Stimulated activated CD8-positive, alpha-beta memory T cell treated with anti-CD3 and anti-CD28 coated beads, Interleukin-12 subunit alpha, Interleukin-12 subunit beta, amount 100 ng/mL, for 24 hours (primary cell): ENCODE data around the gene NBEA.

Experiments
- DNase-seq: peaks from one replicate; pipeline ENCODE4 v3.0.0-alpha.2; 2020; ENCODE audit errors: extremely low read depth

Gene NBEA

DNA sequence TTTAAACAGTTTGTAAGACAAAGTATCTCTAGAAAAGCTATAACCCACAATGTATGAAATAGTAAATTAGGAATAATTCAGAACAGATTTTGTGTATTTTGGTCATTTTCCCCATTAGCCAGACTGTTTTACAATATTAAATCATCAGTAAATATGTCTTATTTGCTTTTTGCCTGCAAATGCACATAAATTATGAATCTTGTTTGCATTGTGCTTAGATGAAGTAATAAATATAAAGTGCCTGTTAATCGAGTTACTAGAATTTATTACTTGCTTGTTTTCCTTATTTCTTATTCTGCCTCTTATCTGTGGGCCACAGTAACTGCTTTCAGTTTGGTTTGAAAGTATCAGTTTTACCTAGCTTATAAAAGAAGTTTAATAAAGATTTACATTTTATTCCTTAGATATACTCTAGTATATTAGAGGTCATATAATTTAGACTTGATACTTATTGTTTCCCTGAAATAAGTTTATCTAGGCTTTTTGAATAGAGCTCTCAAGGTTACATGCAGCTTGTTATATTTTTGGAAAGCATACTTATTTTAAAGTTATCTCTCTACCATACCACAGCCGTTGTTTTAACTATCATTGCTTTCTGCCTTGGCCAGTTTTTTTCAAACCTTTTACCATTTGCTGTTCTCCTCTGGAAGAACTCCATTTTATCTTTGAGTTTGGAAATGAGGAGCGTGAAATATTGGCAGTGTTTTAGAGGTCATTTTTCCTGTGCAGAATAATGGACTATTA, 238.0 kb downstream of the NBEA start:
- no peak for DNase-seq

DNA sequence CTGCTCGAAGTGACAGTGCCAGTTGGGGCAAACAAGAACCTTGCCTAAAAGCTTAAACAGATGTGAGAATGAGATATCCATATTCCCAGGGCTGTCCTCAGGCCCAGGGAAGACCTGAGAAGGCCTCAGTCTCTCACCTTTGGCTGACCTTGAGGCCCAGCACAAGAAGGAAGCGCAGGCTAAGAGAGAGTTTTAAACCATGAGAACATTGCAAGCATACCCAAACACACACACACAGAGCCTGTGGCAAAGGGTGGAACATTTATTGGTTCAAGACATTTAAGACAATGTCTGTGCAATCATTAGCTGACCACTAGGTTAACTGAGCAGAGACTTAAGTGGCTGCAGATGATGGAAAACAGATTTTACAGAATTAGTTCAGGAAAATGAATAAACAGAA, 248.2 kb downstream of the NBEA start:
- DNase-seq: no peak

GRCh38 chr13:35191883-35192282, 249.8 kb downstream of the NBEA start:
- DNase-seq: no peak

DNA sequence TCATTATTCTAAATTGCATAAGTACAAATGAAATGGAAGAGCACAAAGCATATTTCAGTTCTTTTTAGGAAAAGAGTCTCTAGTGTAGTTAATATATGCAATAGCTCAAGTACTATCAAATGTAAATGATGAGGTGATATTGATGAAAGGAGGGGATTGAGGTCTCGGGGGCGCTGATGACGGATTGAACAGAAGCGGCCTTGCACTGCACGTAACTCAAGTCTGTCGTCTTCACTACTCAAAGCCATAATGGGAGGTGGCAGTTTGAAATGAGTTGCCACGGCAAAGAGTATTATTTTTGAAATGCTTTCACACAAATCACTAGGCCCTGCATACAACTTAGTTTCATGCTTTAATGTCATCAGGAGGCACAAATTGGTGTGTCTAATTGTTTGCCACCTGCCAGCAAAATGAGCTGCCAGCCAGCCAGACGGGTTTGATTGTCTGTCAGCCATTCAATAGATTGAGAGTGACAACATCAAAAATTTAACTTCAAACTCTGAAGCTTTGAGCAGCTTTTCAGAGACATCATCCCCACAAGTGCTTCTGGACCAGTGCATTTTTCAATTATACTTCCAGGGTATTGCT, 256.6 kb downstream of the NBEA start:
- no peak for DNase-seq

DNA sequence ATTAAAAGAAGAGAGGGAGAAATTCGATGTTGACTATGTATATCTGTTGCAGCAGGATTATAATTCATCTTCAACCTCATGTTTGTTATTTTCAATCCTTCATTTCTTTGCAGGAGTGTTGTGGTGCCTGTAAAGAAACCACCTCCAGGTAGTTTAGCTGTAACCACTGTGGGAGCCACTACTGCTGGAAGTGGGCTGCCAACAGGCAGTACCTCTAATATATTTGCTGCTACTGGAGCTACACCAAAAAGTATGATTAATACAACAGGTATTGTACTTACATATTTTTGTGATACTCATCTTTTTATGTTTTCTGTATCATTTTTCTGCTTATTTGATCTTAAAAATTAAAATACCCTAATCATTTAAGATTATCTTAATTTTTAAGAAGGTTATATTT, 266.5 kb downstream of the NBEA start:
- no peak for DNase-seq

GRCh38 chr13:35210261-35210660, 268.2 kb downstream of the NBEA start:
- no peak for DNase-seq

DNA sequence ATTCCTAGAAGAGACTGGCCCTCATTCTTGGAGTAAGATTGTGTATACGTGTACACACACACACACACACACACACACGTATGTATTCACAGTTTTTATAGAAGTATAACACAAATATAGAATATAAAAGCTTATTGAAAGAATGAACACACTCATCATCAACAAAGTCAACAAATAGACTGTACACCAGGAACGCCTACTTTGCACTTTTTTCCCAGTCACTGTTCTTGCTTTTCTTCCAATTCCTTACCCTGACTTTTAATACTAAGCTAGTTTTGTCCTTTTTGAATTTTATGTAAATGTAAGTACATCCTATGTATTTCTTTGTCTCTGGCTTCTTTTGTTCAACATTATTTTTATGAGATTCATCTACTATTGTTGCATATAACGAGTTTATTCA, 269.9 kb downstream of the NBEA start:
- DNase-seq: no peak

DNA sequence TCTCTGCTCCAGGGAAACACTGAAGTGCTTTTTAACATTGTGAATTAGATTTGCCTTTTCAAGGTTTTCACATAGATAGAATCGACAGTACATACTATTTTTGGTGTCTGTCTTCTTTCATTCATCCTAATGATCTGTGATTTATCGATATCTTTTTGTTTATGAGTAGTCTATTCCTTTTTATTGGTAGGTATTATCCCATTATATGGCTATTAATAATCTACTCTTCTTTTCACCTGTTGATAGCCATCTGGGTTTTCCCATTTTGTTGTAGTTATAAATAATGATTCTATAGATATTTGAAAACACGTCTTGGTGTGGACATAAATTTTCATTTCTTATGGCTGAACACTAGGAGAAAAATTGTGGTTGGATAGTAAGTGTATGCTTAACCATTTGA, 271.8 kb downstream of the NBEA start:
- no peak for DNase-seq

DNA sequence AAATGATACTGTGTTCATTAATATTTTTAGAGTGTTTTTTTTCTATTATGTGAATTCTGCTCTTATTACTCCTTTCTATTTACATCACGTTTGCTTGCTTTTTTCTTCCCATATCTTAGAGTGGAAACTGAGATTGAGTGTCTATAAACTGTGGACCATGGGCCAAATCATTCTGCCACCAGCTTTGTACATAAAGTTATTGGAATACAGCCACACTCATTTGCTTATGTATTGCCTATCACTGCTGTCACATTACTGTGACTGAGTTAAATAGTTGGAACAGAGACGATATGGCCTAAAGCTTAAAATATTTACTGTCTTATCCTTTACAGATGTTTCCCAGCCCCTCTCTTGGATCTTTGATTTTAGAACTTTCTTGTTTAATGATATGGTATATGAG, 274.1 kb downstream of the NBEA start:
- DNase-seq: no peak

DNA sequence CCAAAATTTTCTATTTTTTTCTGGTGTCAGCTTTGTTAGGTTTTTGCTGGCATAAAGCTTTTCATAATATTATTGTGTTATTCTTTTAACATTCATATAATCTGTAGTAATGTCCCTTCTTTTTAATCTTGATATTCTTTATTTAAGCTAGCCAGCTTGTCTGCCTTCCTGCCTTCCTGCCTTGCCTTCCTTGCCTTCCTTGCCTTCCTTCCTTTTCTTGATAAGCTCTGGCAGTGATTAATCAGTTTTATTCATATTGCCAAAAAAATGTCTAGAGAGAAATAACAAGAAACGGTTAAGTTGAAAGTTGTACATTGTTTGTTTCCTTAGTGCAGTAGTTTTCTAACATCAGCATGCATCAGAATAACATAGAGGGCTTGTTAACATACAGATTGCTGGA, 277.0 kb downstream of the NBEA start:
- DNase-seq: no peak

- DNase-seq: no peak
Measured at GRCh38 chr13:35225159-35225558, 283.1 kb downstream of the NBEA start.

DNA sequence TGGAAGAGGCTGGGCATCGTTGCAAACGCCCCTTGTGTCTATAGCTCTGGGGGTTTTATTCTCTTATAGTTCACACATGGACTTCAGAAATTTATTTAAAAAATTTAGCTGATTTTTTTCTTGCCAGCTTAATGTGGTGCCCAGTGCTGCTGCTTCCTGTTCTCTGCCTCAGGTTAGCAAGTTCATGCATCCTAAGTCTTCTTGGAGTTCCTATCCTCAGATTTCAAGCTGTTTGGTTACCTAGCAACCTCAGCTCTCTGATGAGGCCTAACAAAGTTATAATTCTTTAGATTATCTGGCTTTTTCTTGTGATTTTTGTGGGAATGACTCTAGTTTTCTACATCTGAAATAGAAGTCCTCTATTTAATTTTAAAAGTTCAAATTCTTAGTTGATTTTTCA, 283.5 kb downstream of the NBEA start:
- DNase-seq: no peak

DNA sequence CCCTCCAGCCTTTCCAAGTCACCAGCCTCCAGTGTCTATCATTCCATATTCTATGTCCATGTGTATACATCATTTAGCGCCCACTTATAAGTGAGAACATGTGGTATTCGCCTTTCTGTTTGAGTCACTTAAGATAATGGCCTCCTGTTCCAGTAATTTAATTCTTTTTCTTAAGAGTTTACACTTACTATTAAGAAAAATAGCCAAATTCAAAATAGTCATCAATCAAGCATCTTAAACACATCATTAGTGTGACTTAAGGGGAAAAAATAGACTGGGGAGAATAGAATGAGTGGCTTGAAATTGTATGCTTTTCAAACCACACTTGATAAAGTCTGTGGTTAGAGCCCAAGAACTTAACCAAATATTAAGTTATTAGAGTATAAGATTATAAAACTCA, 286.5 kb downstream of the NBEA start:
- DNase-seq: no peak

DNA sequence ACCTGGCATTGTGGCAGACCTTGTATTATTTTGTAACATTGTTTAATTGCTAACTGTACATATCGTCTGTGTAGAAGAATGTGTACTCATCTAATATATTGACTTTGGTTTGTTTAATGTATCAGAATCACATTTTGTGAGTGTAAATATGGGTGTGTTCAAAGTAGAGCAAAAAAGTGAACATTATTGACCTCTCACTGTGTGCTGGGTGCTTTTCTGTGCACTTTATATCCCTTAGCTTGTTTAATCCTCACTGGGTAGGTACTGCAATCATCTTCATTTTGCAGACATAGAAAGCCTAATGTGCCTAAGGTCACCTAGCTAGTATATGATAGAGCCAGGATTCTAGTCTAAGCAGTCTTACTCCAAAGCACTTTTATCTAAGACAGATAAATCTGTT, 289.4 kb downstream of the NBEA start:
- no peak for DNase-seq

DNA sequence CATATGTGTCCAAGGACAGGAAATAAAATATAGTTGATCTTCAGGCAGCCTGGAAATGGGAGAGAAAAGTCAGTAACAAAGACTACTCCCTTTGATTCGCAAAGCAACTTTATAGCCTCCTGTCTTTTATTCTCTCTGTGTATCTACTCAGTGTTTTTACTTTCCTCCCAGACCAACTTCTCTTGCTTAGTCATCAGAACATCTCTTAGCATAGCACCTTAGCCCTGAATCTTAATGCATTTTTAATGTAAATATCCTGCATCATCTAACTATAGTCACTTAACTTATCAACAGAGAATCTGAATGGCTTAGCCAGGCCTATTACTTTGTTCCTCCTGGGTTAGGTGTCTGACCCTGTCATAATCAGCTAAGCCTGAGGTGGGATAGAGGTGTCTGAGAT, 296.2 kb downstream of the NBEA start:
- no peak for DNase-seq

DNA sequence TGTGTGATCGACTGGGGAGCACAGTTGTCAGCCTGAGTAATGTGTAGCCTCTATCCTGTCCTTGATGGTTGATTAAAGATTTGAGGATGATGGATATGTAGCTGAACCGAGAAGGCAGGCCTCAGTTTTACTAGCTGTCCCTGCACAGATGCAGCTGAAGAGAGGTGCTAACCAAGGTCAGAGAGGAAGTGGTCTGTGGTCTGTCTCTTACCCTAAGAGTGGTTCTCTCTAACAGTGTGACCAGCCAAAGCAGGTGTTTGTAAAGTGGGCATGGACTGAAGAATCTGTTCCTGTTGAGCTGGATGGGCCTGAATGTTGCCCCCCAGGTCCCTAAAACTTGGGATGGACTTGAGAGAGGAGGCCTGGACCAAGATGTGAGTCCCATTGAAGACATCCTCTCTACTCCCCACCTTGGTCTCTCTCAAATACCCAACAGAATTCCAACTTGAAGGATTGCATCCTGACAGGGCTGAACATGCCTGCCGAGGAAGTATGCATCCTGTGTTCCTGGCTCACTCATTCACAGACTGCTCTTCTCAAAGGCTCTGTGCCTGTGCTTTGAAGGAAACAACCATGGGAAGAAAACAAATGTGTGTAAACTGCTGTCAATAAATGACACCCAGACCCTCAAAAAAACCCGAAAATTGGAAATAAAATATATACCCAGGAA, 310.6 kb downstream of the NBEA start:
- DNase-seq: no peak

DNA sequence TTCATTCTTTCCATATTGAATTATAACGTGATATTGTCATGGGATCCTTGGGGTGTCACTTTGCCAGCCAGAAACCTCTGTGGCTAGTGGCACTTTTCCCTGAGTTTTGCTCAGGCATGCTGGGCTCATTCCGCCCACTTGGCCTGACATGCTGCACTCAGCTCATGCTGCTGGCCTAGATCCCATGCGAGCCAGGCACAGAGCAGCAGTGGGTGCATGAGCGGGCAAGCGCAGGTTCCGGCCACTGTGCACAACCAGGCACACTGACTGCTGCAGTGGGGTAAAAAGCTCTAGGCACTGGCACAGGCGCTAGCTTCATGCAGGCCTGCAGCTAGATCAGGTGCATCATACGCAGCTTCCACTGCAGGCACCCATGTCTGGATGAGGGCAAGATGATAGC, 313.2 kb downstream of the NBEA start:
- no peak for DNase-seq

DNA sequence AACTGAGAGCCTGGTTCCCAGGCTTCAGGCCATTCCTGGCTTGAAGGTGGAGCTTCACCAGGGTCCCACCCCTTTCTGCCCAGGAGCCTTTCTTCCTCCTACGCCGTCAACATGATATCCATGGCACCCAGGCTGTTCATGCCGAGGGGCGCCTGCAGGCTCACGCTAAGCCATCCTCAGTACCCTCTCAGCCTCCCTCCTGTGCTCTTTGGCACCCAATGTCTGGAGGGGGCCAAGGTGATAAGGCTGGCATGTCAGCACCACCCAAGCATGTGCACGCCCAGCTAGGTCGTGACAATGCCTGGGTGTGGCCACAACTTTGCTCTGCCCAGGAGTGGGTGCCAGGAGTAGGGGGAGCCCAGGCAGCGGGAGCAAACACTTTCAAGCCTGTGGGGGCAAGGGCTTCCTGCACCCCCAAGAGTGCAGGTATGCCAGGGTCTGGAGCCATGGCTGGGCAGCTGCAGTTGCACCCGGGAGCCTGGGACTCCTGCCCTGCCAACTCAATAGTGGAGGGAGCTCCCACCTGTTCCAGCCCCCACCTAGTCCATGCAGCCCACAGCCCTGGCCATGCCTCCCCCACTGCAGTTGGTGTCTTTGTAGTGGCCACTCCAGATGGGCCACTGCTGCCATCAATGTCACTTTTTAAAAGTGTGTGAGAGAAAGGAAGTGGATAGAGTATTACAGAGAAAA, 314.5 kb downstream of the NBEA start:
- no peak for DNase-seq

GRCh38 chr13:35260316-35260715, 318.2 kb downstream of the NBEA start:
- DNase-seq: no peak

DNA sequence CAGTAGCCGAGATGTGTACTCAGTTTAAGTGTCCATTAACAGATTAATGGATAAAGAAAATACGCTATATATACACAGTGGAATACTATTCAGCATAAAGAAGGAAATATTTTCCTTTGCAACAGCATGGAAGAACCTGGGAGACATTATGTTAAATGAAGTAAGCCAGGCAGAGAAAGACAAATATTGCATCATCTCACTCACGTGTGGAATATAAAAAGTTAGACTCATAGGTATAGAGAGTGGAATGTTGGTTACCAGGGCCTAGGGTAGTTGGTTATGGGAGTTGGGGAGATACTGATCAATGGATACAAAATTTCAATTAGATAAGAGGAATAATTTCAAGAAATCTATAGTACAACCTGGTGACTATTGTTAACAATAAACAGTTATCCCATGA, 324.3 kb downstream of the NBEA start:
- DNase-seq: no peak

DNA sequence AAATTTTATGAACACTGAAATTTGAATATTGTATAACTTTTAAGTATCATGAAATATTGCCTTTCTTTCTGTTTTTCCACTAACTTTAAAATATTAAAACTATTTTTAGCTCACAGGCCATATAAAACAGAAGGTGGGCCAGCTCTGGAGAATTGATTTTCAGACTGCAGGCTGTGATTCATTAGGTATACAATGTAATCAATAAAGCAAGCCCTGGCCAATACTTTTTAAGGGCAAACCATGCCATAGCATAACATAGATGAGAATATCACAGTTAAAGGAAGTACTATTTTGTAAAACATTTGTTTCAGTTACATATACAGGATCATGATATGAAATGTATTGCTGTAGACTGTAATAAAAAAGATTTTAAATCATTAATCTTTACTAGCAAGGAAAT, 336.8 kb downstream of the NBEA start:
- no peak for DNase-seq

- no peak for DNase-seq
Measured at GRCh38 chr13:35279500-35279899, 337.4 kb downstream of the NBEA start.

DNA sequence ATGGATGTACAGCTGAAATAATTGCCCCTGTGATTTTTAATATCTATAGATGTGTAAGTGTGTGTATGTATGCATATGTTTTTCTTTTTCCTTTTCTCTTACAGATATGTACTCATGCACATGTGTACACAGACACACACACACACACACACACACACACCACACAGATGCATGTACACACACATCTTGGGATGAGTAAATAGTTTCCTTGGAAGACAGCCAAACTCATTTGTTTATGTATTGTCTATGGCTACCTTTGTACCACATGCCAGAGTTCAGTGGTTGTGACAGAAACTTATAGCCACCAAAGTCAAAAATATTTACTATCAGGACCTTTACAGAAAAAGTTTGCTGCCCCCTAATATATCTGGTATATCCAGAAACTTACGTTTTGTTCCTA, 341.8 kb downstream of the NBEA start:
- DNase-seq: no peak
